H1 (cell line): ENCODE data around the gene EIF2B1. TPM values are rescaled to one million over a fixed set of nuclear protein-coding genes. Genes with fewer than 3 reads are reported as not detected.

Experiments
- BACH1 ChIP-seq: IDR thresholded peaks from 2 replicates; pipeline ENCODE4 v1.6.1; 2012; ENCODE audit warnings: low read length, improper control_type of control experiment
- BCL11A ChIP-seq, 2 experiments: IDR thresholded peaks; one replicate each; pipeline ENCODE4 v1.6.1; 2011; ENCODE audit warnings: low read depth in 2 of 2, low read length in 2 of 2, mild to moderate bottlenecking in 2 of 2
- CBX8 ChIP-seq: fragments of 300-800, 300-1000 bp; sonication (generic); IDR thresholded peaks from 2 replicates; pipeline ENCODE4 v1.7.1; 2016; ENCODE audit warnings: low read depth, low read length, borderline replicate concordance
- CTCF ChIP-seq, 3 experiments: IDR thresholded peaks; 1 replicate in 2 of 3; 2 replicates in 1 of 3; pipeline versions ENCODE4 v1.5.1 to v1.6.1; 2011; ENCODE audit warnings: low read length in 3 of 3, mild to moderate bottlenecking in 3 of 3, inconsistent platforms in 2 of 3, low read depth in 1 of 3, moderate library complexity in 1 of 3; ENCODE audit not compliant: insufficient read depth in 1 of 3; ENCODE audit errors: control extremely low read depth in 1 of 3
- E2F6 ChIP-seq: IDR thresholded peaks from 2 replicates; pipeline ENCODE4 v1.6.1; 2012; ENCODE audit warnings: inconsistent platforms
- EGR1 ChIP-seq: IDR thresholded peaks from 2 replicates; pipeline ENCODE4 v1.6.1; 2011; ENCODE audit warnings: low read depth, low read length, borderline replicate concordance
- EP300 ChIP-seq, 2 experiments: IDR thresholded peaks; 1 replicate in 1 of 2; 2 replicates in 1 of 2; pipeline ENCODE4 v1.6.1; 2011 to 2012; ENCODE audit warnings: low read depth in 2 of 2, low read length in 2 of 2, mild to moderate bottlenecking in 2 of 2, borderline replicate concordance in 1 of 2, inconsistent platforms in 1 of 2, moderate library complexity in 1 of 2
- MAX ChIP-seq: IDR thresholded peaks from 2 replicates; pipeline ENCODE4 v1.6.1; 2012; ENCODE audit warnings: inconsistent platforms
- PHF8 ChIP-seq: fragments of 200-600 bp; sonication (generic); conservative IDR thresholded peaks from 2 replicates; pipeline ENCODE4 v1.7.1; 2012; ENCODE audit warnings: low read depth, mild to moderate bottlenecking, inconsistent platforms, low read length, moderate library complexity
- SIN3A ChIP-seq, 2 experiments: IDR thresholded peaks in 1 of 2; conservative IDR thresholded peaks in 1 of 2; 2 replicates each; pipeline ENCODE4 v1.6.1; 2011 to 2012; ENCODE audit warnings: low read length in 2 of 2, improper control_type of control experiment in 1 of 2, low read depth in 1 of 2, mild to moderate bottlenecking in 1 of 2
- SRF ChIP-seq: IDR thresholded peaks from 2 replicates; pipeline ENCODE4 v1.6.1; 2011; ENCODE audit warnings: mild to moderate bottlenecking, low read depth, low read length, moderate library complexity
- TAF1 ChIP-seq: IDR thresholded peaks from 2 replicates; pipeline ENCODE4 v1.6.1; 2011; ENCODE audit warnings: mild to moderate bottlenecking, low read depth, low read length
- TEAD4 ChIP-seq: IDR thresholded peaks from 2 replicates; pipeline ENCODE4 v1.6.1; 2012; ENCODE audit warnings: low read depth, low read length, inconsistent platforms, mixed read lengths
- USF2 ChIP-seq: IDR thresholded peaks from 2 replicates; pipeline ENCODE4 v1.6.1; 2011; ENCODE audit warnings: low read length, improper control_type of control experiment
- YY1 ChIP-seq: IDR thresholded peaks from 2 replicates; pipeline ENCODE4 v1.6.1; 2011; ENCODE audit warnings: low read depth, mild to moderate bottlenecking, low read length
- polyA plus RNA-seq, 7 experiments: library from polyadenylated mRNA; depleted of rRNA in 3 of 7; stranded (reverse) in 5 of 7; unstranded in 2 of 7; fragments of >200 nt in 5 of 7; fragments of 200-250 nt in 2 of 7; gene quantifications; 1 replicate in 5 of 7; 2 replicates in 1 of 7; 4 replicates in 1 of 7; pipeline versions ENCODE4 v1.2.1 to v1.2.3, GENCODE V29; 2011 to 2013; ENCODE audit warnings: missing spikeins in 2 of 7, mixed read lengths in 2 of 7
- total RNA-seq: library from RNA; stranded (reverse); fragmentation: NEBNext Ultra II Directional; extraction: Animal tissue kit (Norgen Biotek cat#: 25700); gene quantifications from 2 replicates; pipeline ENCODE4 v1.2.1, GENCODE V29; 2021

EIF2B1 gene
- total and polyA plus RNA-seq, 2 of the 8 experiments (the other 6 are each of a cell fraction or from before 2014, with no cell fraction given), result 24.9 to 49.9 TPM

- TF ChIP-seq USF2 (peak; percentile 66), BACH1 (no peak), YY1 (peak; percentile 70; the same call in 1 of the 2 replicates), TEAD4 (no peak; the same call in 1 of the 2 replicates), SRF (peak; percentile 66), BCL11A (IDR thresholded peaks at IDR 0.05; ENCODE audit: low read depth in 2 of 2, low read length in 2 of 2) (no peak), PHF8 (peak; percentile 95), MAX (peak; percentile 86), CBX8 (no peak), TAF1 (peak; percentile 94), EGR1 (peak; percentile 62; the same call in 1 of the 2 replicates), E2F6 (peak; percentile 97), EP300 (IDR thresholded peaks at IDR 0.05; ENCODE audit: borderline replicate concordance in 1 of 2, low read depth in 2 of 2, low read length in 2 of 2) (peak in 1 of 2 experiments; percentile 77; a peak in 1 of 3 replicates), SIN3A (conservative IDR thresholded peaks at IDR 0.05 in 1 of 2, IDR thresholded peaks at IDR 0.05 in 1 of 2; ENCODE audit: low read depth in 1 of 2, low read length in 2 of 2) (peak; percentile 83 to 94; a peak in 3 of 4 replicates), CTCF (IDR thresholded peaks at IDR 0.05; ENCODE audit: control extremely low read depth in 1 of 3, insufficient read depth in 1 of 3, low read depth in 1 of 3, low read length in 3 of 3) (peak; percentile 6 to 13 (median 9); a peak in 2 of 4 replicates)
These were observed 31.6 kb downstream of the EIF2B1 start, which contains the start of gene DDX55 (continued) for GRCh38 chr12:123601602-123602489.
